Thyroid gland (tissue), 4 donors: Measurements from ENCODE around the gene PAX3. TPM values are rescaled to one million over a fixed set of nuclear protein-coding genes. Genes with fewer than 3 reads are reported as not detected.

Source experiments
- DNase-seq, 2 donors: peaks; one replicate each; pipeline ENCODE4 v3.0.0-alpha.2; 2019
- H3K27ac ChIP-seq, 3 donors: fragments of 200-600 bp; sonication (generic); 1 replicate in 2 of 3; 2 replicates in 1 of 3; pipeline ENCODE4 v1.5.1; 2016 to 2019; ENCODE audit warnings: mild to moderate bottlenecking in 1 of 3, moderate library complexity in 1 of 3
- H3K27me3 ChIP-seq: fragments of 200-600 bp; sonication (generic); one replicate; pipeline ENCODE4 v1.5.1; 2019
- H3K36me3 ChIP-seq, 2 donors: fragments of 200-600 bp; sonication (generic); one replicate each; pipeline ENCODE4 v1.5.1; 2016 to 2019
- H3K4me1 ChIP-seq, 2 donors: fragments of 200-600 bp; sonication (generic); one replicate each; pipeline ENCODE4 v1.5.1; 2017 to 2019
- H3K4me3 ChIP-seq, 3 donors: fragments of 200-600 bp; sonication (generic); replicated peaks in 1 of 3; 1 replicate in 2 of 3; 2 replicates in 1 of 3; pipeline ENCODE4 v1.5.1; 2016; ENCODE audit warnings: mild to moderate bottlenecking in 1 of 3
- H3K9me3 ChIP-seq: fragments of 200-600 bp; sonication (generic); one replicate; pipeline ENCODE4 v1.5.1; 2017
- CTCF ChIP-seq, 6 experiments: fragments of 200-600 bp in 3 of 6; fragments of 450-650 bp in 3 of 6; sonication (generic) in 3 of 6; IDR thresholded peaks; one replicate each; pipeline ENCODE4 v1.5.1; 2016 to 2019; ENCODE audit warnings: antibody characterized with exemption in 6 of 6, mild to moderate bottlenecking in 2 of 6, inconsistent platforms in 1 of 6, moderate library complexity in 1 of 6
- POLR2A ChIP-seq, 2 donors: fragments of 450-650 bp; IDR thresholded peaks; one replicate each; pipeline ENCODE4 v1.6.1; 2017; ENCODE audit warnings: antibody characterized with exemption in 2 of 2, mild to moderate bottlenecking in 2 of 2, moderate library complexity in 1 of 2
- WGBS, 2 donors: methylation state at CpG; one replicate each; pipeline ENCODE4 v1.1.5; 2017; 5-methylcytosine and 5-hydroxymethylcytosine counted together
- intact Hi-C: fragments of 100-400 bp; cut with DNase I; formaldehyde crosslinking; loops from one replicate; pipeline ENCODE4 v1.15.1; 2023
- total RNA-seq, 4 donors: library from RNA; depleted of rRNA; stranded (reverse); fragments of >200 nt; gene quantifications; one replicate each; pipeline ENCODE4 v1.2.3, GENCODE V29; 2016

The PAX3 gene
- total RNA-seq, 4 donors from 2014 or later: not detected

DNA sequence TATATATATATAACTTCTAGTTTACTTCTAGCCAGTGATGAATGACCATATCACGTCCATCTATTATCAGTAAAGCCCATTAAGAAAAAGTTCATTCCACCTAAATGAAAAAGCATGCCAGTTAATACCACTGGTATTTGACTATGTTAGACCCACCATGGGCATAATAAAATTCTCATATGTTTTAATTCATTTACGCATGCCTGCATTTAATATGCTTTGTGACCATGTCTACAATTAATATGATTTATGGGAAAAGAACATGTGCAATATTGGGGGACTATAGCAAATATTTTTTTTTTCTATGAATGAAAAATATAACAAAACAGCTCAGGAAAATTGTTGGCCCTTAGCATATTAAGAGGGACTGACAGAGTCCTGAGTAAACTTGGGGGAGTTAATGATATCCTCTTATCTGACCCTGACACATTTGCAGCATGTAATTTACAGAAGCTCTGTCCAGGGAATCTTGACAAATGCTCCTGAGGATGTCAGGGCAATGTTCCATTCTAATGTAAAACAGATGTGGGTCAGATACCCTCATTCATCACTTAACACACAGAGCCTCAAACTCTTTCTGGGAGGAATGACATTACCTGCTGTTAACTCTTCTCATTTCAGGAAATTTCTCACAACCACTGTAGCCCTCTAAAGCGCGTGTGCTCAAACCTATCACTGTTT lies 90.6 kb downstream of the PAX3 start:
- TF ChIP-seq POLR2A (IDR thresholded peaks at IDR 0.05): no peak
- no peak for TF ChIP-seq CTCF (IDR thresholded peaks at IDR 0.05)
- Histone ChIP-seq H3K27me3 (no peaks in the 10 kb centered on the region), H3K4me1 (no peaks in the 10 kb centered on the region), H3K36me3 (no peaks in the 10 kb centered on the region), H3K9me3 (no peaks in the 10 kb centered on the region), H3K27ac (no peak overlapping the region), H3K4me3 (no peak overlapping the region)
- 69 to 79% methylated on average over 4 of the region's 4 CpGs for WGBS, 2 donors
- DNase-seq: no peak
- intact Hi-C loops: no loop called here

DNA sequence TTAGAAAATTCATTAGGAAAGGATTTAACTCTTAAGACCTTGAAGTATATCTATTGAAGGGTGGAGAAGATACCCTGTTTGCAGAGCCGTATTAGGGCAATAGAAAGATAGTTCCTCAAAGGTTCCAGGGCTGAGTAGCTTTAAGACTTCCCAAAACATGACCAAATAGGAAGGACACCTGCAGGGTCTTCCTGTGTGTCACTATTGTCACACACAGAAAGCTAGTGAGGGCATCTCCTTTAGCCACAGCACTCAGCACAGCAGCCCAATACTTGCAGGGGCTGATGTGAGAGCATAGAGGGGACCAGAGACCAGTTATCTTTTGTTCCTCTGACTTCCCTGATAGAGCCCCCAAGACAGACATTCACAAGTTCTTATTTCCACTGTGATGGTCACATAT lies 93.7 kb downstream of the PAX3 start:
- intact Hi-C loops: no loop called here
- TF ChIP-seq CTCF (IDR thresholded peaks at IDR 0.05) (no peak), POLR2A (IDR thresholded peaks at IDR 0.05) (no peak)
- WGBS, 2 donors: 58% methylated on average over 1 of the region's 1 CpG

GRCh38 chr2:222203041-222203440 lies 95.8 kb downstream of the PAX3 start:
- Histone ChIP-seq H3K27me3 (no peaks in the 10 kb centered on the region), H3K9me3 (no peaks in the 10 kb centered on the region), H3K4me1 (no peaks in the 10 kb centered on the region), H3K27ac (no peak overlapping the region), H3K4me3 (no peak overlapping the region), H3K36me3 (no peaks in the 10 kb centered on the region)
- intact Hi-C loops: no loop called here
- no peak for DNase-seq
- WGBS, 2 donors: 47 to 54% methylated on average over 4 of the region's 4 CpGs
- no peak for TF ChIP-seq POLR2A (IDR thresholded peaks at IDR 0.05)
- no peak for TF ChIP-seq CTCF (IDR thresholded peaks at IDR 0.05)

More for the DNA sequence above, 93.7 kb downstream of the PAX3 start:
- no peaks in the 10 kb centered on the region for H3K4me1 ChIP-seq
- H3K27me3 ChIP-seq: no peaks in the 10 kb centered on the region
- H3K4me3 ChIP-seq: no peak overlapping the region
- no peak for DNase-seq
- no peak overlapping the region for H3K27ac ChIP-seq
- no peaks in the 10 kb centered on the region for H3K36me3 ChIP-seq
- H3K9me3 ChIP-seq: no peaks in the 10 kb centered on the region

DNA sequence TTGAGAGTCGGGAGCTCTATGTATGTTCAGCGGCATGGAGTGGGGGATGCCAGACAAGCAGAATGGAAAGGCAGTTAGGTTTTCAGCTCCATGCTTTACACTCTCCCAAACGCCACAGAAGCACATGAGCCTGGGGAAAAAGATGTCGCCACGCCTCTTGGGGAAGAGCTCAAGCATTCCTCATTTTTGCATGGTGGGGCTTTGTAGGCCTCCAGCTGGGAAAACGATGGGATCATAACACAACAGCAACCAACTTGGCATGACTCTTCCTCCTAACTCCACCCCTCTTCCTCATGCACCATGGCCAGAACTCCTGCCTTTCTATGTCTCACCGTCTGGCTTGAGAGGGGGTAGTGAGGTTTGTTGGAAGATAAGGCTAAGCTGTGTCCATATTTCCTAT lies 102.6 kb downstream of the PAX3 start:
- H3K27me3 ChIP-seq: no peaks in the 10 kb centered on the region
- H3K4me3 ChIP-seq: no peak overlapping the region
- H3K9me3 ChIP-seq: no peaks in the 10 kb centered on the region
- H3K27ac ChIP-seq: no peak overlapping the region
- no peaks in the 10 kb centered on the region for H3K4me1 ChIP-seq
- WGBS, 2 donors: 67 to 75% methylated on average over 7 of the region's 7 CpGs
- no peaks in the 10 kb centered on the region for H3K36me3 ChIP-seq
- TF ChIP-seq CTCF (IDR thresholded peaks at IDR 0.05): no peak
- TF ChIP-seq POLR2A (IDR thresholded peaks at IDR 0.05): no peak
- no peak for DNase-seq
- intact Hi-C loops: no loop called here

GRCh38 chr2:222194669-222195068 lies 104.1 kb downstream of the PAX3 start:
- Histone ChIP-seq H3K4me1 (no peaks in the 10 kb centered on the region), H3K27me3 (no peaks in the 10 kb centered on the region), H3K9me3 (no peaks in the 10 kb centered on the region), H3K4me3 (no peak overlapping the region), H3K27ac (no peak overlapping the region), H3K36me3 (no peaks in the 10 kb centered on the region)
- TF ChIP-seq POLR2A (IDR thresholded peaks at IDR 0.05): no peak
- TF ChIP-seq CTCF (IDR thresholded peaks at IDR 0.05): no peak
- no peak for DNase-seq
- WGBS, 2 donors: 80 to 85% methylated on average over 5 of the region's 5 CpGs
- intact Hi-C loops: no loop called here
